GM23248 (cell line): ENCODE data around the gene NUP153.

ENCODE experiments used
- EZH2 ChIP-seq: fragments of 200-600 bp; sonication (generic); IDR thresholded peaks from 2 replicates; pipeline ENCODE4 v1.6.1; 2018; ENCODE audit warnings: antibody characterized with exemption, mild to moderate bottlenecking; ENCODE audit not compliant: insufficient read depth, poor library complexity, severe bottlenecking
- EZH2phosphoT487 ChIP-seq: fragments of 200-600 bp; sonication (generic); IDR thresholded peaks from 2 replicates; pipeline ENCODE4 v1.6.1; 2018; ENCODE audit warnings: antibody characterized with exemption, moderate library complexity, mild to moderate bottlenecking, low read depth; ENCODE audit not compliant: insufficient read depth

- TF ChIP-seq EZH2 = no peak
- TF ChIP-seq EZH2phosphoT487 = no peak
These were observed 84.6 kb downstream of the NUP153 start for GRCh38 chr6:17622144-17622543.
